GM19395 (cell line): ENCODE results near the gene CFAP57.

ENCODE experiments used
- ATAC-seq: cut with Tn5 transposase; IDR thresholded peaks from one replicate; pipeline ENCODE4 v1.9.1; 2021; ENCODE audit warnings: mild to moderate bottlenecking, moderate library complexity; ENCODE audit not compliant: unreplicated experiment

CFAP57 gene

GRCh38 chr1:43252225-43252624 lies 80.1 kb downstream of the CFAP57 start:
- no peak for ATAC-seq

GRCh38 chr1:43253173-43253572 lies 81.0 kb downstream of the CFAP57 start:
- no peak for ATAC-seq

DNA sequence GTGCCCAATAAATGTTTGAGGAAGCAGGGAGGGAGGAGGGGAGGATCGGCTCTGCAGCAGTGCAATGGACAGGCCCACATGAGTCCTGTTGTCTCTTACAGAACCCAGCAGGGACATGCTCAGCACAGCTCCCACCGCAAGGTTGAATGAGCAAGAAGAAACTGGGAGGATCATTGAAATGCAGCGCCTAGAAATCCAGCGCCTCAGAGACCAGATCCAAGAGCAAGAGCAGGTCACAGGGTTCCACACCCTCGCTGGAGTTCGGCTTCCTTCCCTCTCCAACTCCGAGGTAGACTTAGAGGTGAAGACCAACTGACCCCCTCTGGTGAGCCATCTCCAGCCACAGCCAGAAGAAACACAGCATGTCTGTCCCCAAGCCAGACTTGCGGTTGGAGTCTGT lies 81.7 kb downstream of the CFAP57 start:
- ATAC-seq, result no peak

DNA sequence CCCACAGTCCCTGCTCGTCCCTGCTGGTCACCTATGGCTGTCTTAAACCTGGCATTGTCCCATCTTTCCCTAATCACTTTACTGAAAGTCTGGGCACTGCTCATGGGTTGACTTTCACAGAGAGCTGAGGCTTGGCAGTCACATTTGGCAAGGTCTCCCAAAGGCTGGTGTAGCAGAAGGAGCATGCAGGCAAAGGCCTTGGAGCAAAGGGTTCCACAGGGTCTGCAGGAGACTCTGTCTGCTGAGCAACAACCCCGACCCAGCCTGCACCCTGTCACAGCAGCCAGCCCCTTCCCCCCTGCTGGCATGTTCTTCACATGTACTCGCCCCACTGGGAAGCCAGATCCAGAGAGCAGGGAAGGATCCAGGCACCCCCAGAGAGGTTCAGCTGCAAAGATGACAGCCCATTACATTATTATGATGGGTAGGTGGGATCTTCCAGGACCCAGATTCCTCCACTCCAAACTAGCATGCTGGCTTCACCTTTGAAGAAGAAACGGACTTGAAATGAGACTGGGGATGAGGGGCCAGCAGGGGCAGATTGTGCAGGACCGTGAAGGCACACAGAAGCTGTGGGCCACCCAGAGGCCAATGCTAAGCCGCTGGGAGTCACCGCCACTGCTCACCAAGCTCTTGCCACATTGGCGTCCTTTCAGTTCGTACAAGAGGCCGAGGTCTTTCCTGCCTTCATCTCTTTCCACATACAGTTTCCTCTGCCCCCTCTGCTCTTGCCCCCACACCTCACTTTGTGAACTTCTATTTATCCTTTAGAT lies 83.5 kb downstream of the CFAP57 start:
- ATAC-seq, result no peak

DNA sequence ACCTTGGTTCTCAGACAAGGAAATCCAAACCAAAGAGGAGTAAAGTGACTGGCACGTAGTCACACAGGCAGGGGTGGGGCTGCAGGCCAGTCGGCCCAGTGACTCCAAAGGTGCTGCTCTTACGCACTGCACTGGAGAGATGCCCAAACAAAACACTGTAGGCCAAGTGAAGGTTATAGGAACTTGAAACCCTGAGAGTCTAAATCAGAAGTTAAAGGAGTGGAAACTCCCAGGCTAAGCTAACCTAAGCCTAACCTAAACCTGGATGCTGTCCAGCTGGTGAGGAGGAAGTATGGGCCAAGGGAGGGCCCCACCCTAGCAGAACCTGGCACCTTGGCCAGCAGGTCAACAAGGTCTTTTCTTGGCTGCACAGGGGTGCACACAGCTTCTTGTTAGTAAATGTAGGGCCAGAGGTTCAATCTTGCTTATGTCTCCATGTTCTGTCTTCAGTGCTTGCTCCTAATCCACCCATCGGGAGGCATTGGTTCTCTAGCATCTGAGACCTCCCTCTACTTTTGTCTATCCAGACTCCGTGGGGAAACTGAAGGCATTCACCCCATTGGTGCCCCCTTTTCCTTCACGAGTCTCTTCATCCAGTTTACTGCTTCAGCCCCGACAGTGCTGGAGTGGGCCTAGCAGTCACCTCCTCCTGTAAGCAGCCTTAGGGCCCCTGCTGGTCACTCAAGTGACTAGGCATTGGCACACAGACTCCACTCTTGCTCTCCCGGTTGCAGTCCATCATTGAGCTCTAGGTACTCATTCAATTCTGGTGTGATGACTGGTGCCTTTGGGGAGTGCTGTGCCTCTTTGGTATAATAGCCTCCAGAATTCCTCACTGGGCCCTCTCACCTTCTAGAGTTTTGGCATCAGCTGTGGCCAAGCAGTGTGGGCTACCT lies 84.8 kb downstream of the CFAP57 start:
- no peak for ATAC-seq

DNA sequence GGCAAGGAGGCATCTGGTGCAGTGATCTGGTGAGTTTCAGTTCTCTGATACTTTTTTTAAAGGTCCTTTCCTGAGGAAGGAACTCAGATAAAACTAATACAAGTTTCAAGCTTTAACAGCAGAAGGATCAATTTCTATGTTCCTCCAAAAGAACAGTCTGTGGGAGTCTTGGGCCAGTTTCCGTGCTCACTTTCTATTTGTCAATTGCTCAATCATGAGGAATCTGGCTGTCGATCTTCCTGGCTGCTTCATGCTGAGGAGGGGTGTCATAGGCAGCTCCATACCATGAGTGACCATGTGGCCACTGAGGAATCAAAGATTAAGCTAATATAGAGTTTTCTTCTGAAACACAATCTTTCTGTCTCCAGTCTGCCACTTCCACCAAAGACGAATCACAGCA lies 86.2 kb downstream of the CFAP57 start:
- ATAC-seq, result no peak

GRCh38 chr1:43265431-43265830 lies 93.3 kb downstream of the CFAP57 start:
- ATAC-seq, result no peak

DNA sequence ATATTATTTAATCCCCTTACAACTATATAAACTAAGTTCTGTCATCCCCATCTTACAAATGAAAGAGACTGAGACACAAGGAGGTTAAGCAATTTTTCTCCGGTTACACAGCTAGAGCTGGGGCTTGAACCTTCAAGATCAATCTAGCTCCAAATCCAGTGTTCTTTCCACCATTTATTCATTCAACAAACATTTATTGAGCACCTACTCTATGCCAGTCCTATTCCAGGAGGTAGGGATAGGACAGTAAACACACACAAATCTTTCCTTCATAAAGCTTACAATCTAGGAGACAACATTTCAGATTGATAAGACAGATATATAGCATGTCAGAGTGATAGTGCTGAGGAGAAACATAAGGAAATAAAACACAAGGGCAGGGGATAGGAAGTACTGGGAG lies 94.8 kb downstream of the CFAP57 start:
- ATAC-seq, result no peak

GRCh38 chr1:43267291-43267805 lies 95.2 kb downstream of the CFAP57 start:
- no peak for ATAC-seq

- ATAC-seq, result no peak
These were observed 95.8 kb downstream of the CFAP57 start for GRCh38 chr1:43267818-43268425.

DNA sequence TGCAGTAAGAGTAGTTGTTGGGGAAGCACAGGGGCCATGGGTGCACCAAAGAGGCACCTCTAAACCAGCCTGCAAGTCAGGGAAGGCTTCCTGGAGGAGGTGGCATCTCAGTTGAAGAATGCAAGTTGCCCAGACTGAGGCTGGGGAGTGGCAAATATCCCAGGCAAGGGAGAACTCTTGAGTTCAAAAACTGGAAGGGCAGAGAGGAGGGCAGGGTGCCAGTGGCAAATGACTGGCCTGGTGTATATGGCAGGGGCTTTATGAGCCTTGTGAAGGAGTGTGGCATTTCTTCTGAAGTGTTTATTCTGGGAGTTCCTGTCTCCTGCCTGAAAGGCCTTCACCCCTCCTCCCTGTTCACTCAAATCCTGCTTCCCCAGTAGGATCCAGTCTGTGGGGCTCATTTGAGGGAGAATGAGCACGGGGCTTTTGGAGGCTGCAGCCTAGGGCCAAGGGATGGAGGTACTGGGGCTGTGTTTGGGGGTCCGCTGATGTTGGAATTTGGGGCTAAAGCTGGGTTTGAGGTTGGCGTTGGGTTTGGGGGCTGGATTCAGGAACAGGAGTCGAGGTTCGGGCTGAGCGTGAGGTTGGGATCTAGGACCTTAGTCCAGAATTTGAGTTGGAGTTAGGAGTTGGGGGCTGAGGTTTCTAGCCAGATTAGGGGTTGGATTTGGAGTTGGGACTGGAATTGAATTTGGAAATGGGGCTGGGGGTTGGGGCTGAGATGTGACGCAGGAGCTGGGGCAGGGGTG lies 97.7 kb downstream of the CFAP57 start, which contains the start of gene TMEM125:
TMEM125 (plus strand) TSS at position 357 of the 749 bp plus-strand sequence. CDS start 2,740 bp downstream, outside the sequence.
- ATAC-seq, result no peak

DNA sequence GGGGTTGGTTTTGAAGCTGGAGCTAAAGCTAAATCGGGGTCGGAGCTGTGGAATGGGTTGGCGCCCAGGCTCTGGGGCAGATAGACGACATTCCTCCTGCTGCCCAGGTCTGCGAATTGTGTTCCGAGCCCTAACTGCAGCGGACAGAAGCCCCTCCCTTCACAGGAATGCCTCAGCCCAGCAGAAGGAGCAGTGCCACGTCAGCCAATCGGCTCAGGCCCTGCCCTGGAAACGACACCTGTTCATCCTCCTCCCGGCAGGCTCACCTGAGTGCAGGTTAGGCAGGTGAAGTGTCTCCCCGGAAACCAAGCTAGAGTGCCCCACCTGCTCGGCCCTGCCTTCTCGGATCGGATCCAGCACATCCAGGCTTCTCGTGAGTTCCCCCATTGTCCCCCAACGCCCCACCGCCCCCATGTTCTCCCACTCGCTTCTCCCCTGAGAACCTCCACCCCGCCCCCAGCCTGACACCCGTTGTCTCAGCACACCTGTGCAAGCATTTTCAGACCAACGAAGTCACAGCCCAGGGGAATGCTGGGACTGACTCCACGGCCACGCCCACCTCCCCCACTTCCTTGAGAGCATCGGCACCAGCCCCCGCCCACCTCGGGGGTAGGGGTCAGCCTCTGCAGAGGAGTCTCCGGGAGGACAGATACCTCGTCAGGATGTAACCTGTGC lies 98.4 kb downstream of the CFAP57 start:
- ATAC-seq, result no peak

- ATAC-seq, result no peak
These were observed 99.3 kb downstream of the CFAP57 start for GRCh38 chr1:43271186-43272118.

DNA sequence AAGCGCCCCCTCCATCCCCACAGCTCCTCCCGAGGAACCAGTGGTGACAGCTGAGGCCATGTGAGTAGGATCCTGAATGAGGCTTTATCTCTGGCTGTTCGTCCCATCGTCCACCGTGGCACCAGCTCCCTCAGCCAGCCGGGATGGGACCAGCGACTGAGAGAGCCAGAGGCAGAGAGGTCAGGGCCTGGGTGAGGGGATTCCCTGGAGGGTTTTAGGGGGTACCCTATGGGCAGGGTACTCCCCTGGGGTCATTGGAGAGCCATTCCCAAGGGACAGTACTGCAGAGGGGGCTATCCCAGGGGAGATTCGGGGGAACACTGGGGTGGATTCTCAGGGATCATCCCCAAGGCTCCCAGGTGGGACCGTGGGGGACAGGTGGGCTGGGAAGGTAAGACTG lies 100.0 kb downstream of the CFAP57 start:
- ATAC-seq, result no peak

GRCh38 chr1:43272576-43273571 lies 100.7 kb downstream of the CFAP57 start:
- ATAC-seq, result no peak

DNA sequence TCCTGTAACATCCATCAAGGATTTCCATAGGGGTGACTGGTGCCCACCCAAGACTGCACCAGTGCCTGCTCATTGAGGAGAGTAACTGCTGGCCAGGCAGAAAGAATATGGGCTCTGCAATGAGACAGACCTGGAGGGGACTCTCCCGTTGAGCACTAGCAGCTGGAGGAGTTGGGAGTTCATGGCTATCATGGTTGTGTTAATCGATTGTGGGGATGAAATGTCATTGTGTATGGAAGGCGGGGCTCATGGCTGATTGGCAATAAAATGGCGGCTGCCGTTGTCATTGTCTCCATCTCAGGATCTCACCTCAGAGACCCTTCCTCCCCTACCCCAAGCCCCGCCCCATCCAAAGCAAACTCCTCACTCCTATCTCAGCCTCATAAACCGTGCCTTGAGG lies 101.6 kb downstream of the CFAP57 start:
- ATAC-seq, result no peak

GRCh38 chr1:43274125-43274803 lies 102.1 kb downstream of the CFAP57 start:
- ATAC-seq, result no peak
